HFFc6 (cell line): ENCODE data around the gene IRF6. TPM values are rescaled to one million over a fixed set of nuclear protein-coding genes. Genes with fewer than 3 reads are reported as not detected.

Experiments
- DNase-seq: peaks from one replicate; pipeline ENCODE4 v3.0.0-alpha.2; 2018
- H3K27ac Mint-ChIP-seq: 2 replicates; pipeline ENCODE4 v1.8.0; 2020; ENCODE audit warnings: mild to moderate bottlenecking, mixed read lengths
- H3K27me3 Mint-ChIP-seq: 2 replicates; pipeline ENCODE4 v1.8.0; 2021; ENCODE audit warnings: mild to moderate bottlenecking, moderate library complexity, mixed read lengths; ENCODE audit not compliant: insufficient read depth
- H3K36me3 Mint-ChIP-seq: 2 replicates; pipeline ENCODE4 v1.8.0; 2021; ENCODE audit warnings: low read depth, mixed read lengths
- H3K4me1 Mint-ChIP-seq: 2 replicates; pipeline ENCODE4 v1.8.0; 2020; ENCODE audit warnings: low read depth, mixed read lengths
- H3K4me3 Mint-ChIP-seq: 2 replicates; pipeline ENCODE4 v1.8.0; 2020; ENCODE audit warnings: mild to moderate bottlenecking, moderate library complexity, mixed read lengths
- H3K9me3 Mint-ChIP-seq: 2 replicates; pipeline ENCODE4 v1.8.0; 2020; ENCODE audit warnings: mild to moderate bottlenecking, mixed read lengths
- CTCF ChIP-seq: fragments of 200-600 bp; sonication (generic); IDR thresholded peaks from 2 replicates; pipeline ENCODE4 v1.5.0; 2021; ENCODE audit warnings: antibody characterized with exemption, mild to moderate bottlenecking
- total RNA-seq, 6 experiments: library from RNA; stranded (reverse); fragmentation: NEBNext Ultra II Directional; extraction: Animal tissue kit (Norgen Biotek cat#: 25700); gene quantifications; 2 replicates in 1 of 6; 3 replicates in 5 of 6; pipeline ENCODE4 v1.2.3, GENCODE V29; 2021

IRF6 gene
- total RNA-seq, 6 experiments from 2014 or later: 0.14 to 3.2 (median 0.28) TPM

GRCh38 chr1:209790286-209791193 lies 15.4 kb downstream of the IRF6 start:
- Mint-ChIP-seq H3K27ac (no peak overlapping the region; the same call in 1 of the 2 replicates), H3K4me3 (no peak overlapping the region), H3K27me3 (peaks cover 7% of the 10 kb centered on the region), H3K4me1 (peaks cover 12% of the 10 kb centered on the region), H3K36me3 (no peaks in the 10 kb centered on the region), H3K9me3 (no peaks in the 10 kb centered on the region)
- TF ChIP-seq CTCF: no peak
- no peak for DNase-seq

GRCh38 chr1:209789245-209789644 lies 16.7 kb downstream of the IRF6 start:
- Mint-ChIP-seq H3K27ac (no peak overlapping the region), H3K27me3 (peaks cover 7% of the 10 kb centered on the region), H3K4me3 (no peak overlapping the region), H3K4me1 (peaks cover 16% of the 10 kb centered on the region), H3K9me3 (no peaks in the 10 kb centered on the region), H3K36me3 (no peaks in the 10 kb centered on the region; the same call in 1 of the 2 replicates)
- no peak for TF ChIP-seq CTCF
- no peak for DNase-seq

GRCh38 chr1:209787551-209787950 lies 18.4 kb downstream of the IRF6 start:
- DNase-seq: no peak
- Mint-ChIP-seq H3K4me1 (peaks cover 27% of the 10 kb centered on the region), H3K4me3 (no peak overlapping the region), H3K27ac (no peak overlapping the region), H3K9me3 (no peaks in the 10 kb centered on the region), H3K27me3 (peaks cover 7% of the 10 kb centered on the region), H3K36me3 (no peaks in the 10 kb centered on the region; the same call in 1 of the 2 replicates)
- no peak for TF ChIP-seq CTCF

- peaks cover 3% of the 10 kb centered on the region; the same call in 1 of the 2 replicates for H3K27me3 Mint-ChIP-seq
- TF ChIP-seq CTCF: no peak
- peaks cover 5% of the 10 kb centered on the region; the same call in 1 of the 2 replicates for H3K36me3 Mint-ChIP-seq
- no peak overlapping the region for H3K4me3 Mint-ChIP-seq
- peaks cover 27% of the 10 kb centered on the region for H3K4me1 Mint-ChIP-seq
- H3K9me3 Mint-ChIP-seq: no peaks in the 10 kb centered on the region
- H3K27ac Mint-ChIP-seq: no peak overlapping the region
- DNase-seq: no peak
Measured at GRCh38 chr1:209786146-209786545, 19.8 kb downstream of the IRF6 start.

- Mint-ChIP-seq H3K27ac (no peak overlapping the region), H3K36me3 (peaks cover 5% of the 10 kb centered on the region; the same call in 1 of the 2 replicates), H3K9me3 (no peaks in the 10 kb centered on the region), H3K4me1 (peaks cover 25% of the 10 kb centered on the region), H3K4me3 (no peak overlapping the region), H3K27me3 (peaks cover 3% of the 10 kb centered on the region; the same call in 1 of the 2 replicates)
- no peak for DNase-seq
- no peak for TF ChIP-seq CTCF
Measured at GRCh38 chr1:209785592-209785991, 20.4 kb downstream of the IRF6 start.
